GM21360 (cell line): ENCODE results near the gene F8.

Experiments used
- ATAC-seq: cut with Tn5 transposase; IDR thresholded peaks from one replicate; pipeline ENCODE4 v1.9.1; 2021; ENCODE audit warnings: mild to moderate bottlenecking, moderate library complexity; ENCODE audit not compliant: unreplicated experiment

F8 gene

DNA sequence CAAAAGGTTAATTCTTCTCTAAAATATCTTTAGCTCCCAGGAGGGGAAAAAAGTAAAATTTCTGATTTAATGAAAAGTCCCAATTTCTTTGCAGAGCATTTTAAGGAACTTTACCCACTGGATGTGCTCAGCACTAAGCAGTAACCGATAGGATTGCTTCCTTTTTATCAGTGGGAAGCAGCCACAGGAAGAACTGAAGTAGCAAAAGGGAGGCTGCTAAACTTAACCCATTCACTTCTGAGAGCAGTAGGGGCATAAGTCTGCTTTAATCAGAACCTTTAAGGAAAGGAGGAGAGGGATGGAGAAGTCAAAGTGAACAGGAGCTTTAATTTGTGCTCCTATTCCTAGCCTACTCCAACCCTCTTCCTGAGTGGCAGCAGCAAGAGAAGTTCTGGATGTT lies at the start of gene F8:
Gene F8, minus strand, starts transcription at position 139 of the 400 bp plus-strand sequence. CDS start 171 bp downstream, outside the sequence.
- ATAC-seq, result no peak

GRCh38 chrX:155071694-155072280 lies 49.3 kb upstream of the F8 start:
- ATAC-seq, result no peak

DNA sequence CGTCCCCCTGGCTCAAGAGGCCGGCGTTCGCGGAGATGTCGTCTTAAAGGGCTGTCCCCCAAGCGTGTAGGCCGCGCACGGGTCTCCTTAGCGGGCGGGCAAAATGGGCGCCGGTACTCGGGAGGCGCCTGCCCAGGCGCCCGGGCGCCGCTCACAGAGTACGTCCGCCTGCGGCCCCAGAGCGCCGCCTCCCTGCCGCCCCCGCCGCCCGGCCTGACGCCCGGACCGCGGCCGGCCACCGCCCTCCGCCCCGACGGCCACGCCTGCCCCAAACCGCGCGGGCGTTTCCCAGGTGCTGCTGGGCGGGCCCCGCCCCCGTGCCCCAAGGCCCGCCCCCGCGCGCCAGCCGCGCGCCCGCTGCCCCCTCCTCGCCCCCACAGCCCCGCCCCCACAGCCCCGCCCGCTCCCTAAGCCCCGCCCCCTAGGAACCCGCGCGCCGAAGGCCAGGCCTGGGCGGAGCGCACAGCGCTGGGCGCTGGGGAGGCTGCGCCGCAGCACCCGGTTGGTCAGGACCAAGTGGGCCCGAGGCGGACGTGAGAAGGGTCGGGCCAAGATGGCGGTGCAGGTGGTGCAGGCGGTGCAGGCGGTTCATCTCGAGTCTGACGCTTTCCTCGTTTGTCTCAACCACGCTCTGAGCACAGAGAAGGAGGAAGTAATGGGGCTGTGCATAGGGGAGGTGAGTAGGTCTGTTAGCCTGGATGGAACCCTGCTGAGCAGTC lies 48.6 kb upstream of the F8 start, which contains the start of the genes BRCC3, CMC4 and MTCP1:
Gene BRCC3, plus strand, starts transcription at position 534 of the 719 bp plus-strand sequence. Its CDS starts 20 bp downstream, at position 554.
Gene CMC4, minus strand, starts transcription at position 162 of the 719 bp plus-strand sequence. CDS start 7,113 bp downstream, outside the sequence.
Gene MTCP1, minus strand, starts transcription at position 162 of the 719 bp plus-strand sequence. CDS start 5,126 bp downstream, outside the sequence.
- peak; percentile 81 for ATAC-seq

- ATAC-seq, result peak; percentile 25
Measured at GRCh38 chrX:155070663-155070974, 48.1 kb upstream of the F8 start.

- no peak for ATAC-seq
Measured at GRCh38 chrX:155070038-155070437, 47.5 kb upstream of the F8 start.

GRCh38 chrX:155069414-155069813 lies 46.9 kb upstream of the F8 start:
- no peak for ATAC-seq

DNA sequence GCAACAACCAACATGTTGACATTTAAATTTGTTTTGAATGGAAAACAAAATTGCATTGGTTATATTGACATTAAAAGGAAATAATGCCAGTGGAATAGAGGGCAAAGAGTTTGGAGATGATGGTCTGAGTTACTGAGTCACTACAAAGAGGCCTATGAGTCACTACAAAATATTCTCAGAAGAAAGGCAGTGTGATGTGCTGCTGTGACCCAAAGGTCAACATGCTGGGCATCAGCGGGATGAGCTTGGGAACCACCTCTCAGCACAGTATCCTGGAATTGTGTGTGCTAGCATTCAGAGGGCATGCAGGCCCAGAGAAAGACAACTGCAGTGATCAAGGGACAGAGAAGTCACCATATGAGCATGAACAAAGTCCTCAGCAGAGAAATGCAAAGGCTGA lies 45.6 kb upstream of the F8 start:
- no peak for ATAC-seq

DNA sequence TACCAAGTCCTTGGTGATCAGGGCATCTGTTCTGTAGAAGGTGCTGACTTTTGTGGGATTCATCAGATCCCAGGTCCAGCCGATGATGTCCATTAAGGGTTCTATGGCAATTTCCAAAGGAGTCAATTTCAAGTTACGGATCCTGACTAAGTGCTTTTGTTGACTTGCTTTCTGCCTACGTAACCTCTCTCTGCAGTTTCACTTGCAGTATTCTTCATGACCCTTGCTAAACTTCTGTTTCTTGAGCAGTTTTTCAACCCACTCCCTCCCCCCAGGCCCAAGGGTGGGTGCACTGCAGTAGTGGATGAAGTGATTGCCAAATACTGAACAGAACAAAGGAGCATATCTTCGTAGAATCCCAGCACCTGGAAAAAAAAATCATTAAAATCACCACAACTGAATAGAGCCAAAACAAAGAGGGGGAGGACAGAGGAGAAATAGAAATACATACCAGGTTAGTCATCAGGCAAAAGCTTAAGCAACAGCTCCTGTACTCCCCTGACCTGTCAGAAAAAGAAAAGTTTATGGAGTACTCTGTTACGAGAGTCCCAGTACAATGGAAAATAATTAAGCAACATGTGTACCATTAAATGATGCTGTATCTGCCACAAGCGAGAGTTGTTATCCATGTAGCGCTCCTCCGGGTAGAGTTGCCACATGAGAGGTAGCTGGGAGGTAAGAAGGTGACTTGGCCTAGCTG lies 42.7 kb upstream of the F8 start:
- no peak for ATAC-seq

GRCh38 chrX:155061760-155062159 lies 39.2 kb upstream of the F8 start:
- ATAC-seq, result no peak

- peak; percentile 84 for ATAC-seq
Measured at GRCh38 chrX:155056877-155057792, 34.6 kb upstream of the F8 start.

DNA sequence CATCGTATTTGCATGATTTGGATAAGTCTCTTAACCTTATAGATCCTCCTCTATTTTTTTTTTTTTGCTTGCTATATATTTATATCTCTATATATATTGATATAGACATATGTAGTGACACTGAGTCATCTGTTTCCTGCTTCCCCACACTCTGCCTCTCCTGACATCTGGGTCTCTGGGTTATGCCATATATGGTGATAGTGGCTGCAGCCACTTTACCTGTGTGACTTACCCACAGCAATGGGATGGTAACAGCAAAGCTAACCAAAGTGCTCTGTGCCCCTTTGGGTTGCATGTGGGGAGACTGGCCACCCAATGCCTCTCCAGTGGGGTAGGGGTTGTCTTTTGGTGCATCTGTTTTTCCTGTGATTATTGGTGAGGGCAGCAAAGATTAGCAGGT lies 33.9 kb upstream of the F8 start:
- peak; percentile 19 for ATAC-seq

DNA sequence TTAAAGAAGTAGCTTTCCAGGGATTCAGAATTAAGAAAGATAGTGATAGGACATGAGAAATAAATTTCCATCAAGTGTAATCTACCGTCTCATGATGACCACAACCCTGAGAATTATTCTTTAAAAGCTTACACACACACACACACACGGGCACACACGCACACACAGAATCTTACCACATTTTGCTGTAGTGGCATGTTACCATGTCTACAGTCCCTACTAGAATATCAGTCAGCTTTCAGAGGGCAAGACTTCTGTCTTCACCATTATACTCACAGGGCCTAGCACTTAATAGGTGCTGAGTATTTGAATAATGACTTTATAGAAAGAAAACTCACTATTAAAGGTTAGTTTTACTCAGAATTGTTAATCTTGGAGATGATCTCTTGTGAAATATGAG lies 33.0 kb upstream of the F8 start:
- ATAC-seq, result no peak

GRCh38 chrX:155054255-155054654 lies 31.7 kb upstream of the F8 start:
- ATAC-seq, result no peak

DNA sequence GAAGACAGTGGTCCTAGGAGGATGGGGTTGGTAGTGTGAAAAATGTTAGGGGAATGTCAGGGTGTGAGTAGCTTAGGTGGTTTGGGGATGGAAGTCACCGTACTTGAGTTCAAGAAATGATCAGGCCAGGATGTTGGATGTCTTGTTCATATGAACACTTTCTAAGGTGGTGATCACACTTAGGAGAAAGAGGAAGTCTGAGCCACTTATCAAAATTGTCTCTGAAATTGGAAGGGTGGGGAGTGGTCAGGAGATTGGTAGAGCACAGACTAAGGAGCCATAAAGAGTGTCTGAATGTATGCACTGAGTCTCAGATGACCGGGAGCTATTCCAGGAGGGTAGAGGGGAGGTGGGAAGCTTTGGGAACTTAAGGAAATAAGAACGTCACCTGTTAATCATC lies 31.1 kb upstream of the F8 start:
- no peak for ATAC-seq

- no peak for ATAC-seq
Measured at GRCh38 chrX:155052738-155053498, 30.4 kb upstream of the F8 start.

GRCh38 chrX:155048977-155049619 lies 26.6 kb upstream of the F8 start:
- no peak for ATAC-seq

DNA sequence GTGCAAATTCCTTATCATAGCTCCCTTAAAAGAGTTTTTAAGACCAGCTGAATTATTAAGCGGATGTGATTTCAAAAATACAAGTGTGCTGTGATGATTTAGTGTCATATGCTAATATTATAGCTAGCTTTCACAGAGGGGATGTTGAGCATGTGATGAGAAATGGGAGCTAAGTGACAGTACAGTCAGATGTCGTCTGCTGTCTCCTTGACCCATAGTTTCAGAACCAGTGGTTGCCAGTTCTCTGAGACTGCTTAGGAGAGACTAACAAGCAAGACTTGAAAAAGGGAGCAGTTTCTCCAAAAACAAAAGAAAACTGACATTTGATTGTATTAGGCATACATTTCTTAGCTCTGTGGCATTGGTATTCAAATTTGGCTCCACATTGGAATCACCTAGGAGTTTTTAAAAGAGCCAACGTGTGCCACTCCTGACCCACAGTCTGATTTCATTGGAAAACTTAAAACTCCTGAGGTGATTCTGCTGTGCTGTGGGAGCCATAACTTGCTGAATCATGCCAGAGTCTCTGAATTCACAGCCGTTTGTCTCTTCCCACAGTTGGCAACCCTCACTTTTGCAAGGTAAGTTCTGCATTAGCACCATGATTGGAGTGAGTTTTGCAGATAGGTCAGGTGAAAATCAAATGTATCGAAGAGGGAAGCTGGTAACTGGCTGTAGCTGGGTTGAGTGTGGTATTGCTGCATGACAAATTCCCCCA lies 24.4 kb upstream of the F8 start:
- no peak for ATAC-seq

DNA sequence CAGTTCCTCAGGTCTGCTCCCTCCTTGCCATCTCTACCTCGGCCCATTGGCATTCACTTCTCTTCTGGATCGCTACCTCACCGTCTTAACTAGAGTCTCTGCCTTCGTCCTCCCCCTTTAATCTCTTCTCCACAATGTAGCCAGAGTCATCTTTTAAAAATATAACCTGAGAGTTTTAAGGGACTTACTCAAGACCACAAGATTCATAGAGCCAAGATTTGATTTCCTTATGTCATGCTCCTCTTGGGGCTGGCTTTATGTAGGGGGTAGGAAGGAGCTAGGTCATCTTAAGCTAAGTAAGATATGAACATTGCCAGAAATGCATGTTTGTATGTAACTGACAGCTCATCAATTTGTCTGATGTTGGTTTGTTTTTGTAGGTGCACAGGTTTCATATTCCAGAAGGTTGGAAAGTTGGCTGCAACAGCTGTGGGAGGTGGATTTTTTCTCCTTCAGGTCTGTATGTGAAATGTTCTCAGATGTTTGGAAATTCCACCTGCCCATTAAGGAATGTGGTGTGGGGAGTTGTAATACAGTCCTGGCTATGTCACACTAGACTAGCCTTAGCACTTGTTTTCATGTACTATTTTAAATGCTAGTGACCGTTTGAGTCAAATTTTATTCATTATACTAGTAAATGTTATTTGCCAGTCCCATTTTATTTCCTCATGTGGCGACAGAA lies 23.7 kb upstream of the F8 start:
- ATAC-seq, result no peak
